ENCODE data around the gene SLC7A4.
"Not testable (repeated sequence)": the region's sequence is repeated elsewhere in the genome, so short reads cannot be mapped to it uniquely, and the experiment has no call there.

The SLC7A4 gene

GRCh38 chr22:21041937-21042336, 9.6 kb upstream of the SLC7A4 start:
- DNase-seq = no peak
- ATAC-seq = no peak

- not testable (repeated sequence) for ATAC-seq, DNase-seq
These were observed 6.8 kb upstream of the SLC7A4 start for GRCh38 chr22:21039158-21039557.

- DNase-seq (no peak), ATAC-seq (no peak)
These were observed 6.0 kb upstream of the SLC7A4 start for GRCh38 chr22:21038405-21038804.

GRCh38 chr22:21034989-21035388, 2.6 kb upstream of the SLC7A4 start:
- ATAC-seq (no peak), DNase-seq (no peak)

GRCh38 chr22:21033895-21034294, 1.5 kb upstream of the SLC7A4 start:
- no peak for ATAC-seq
- DNase-seq = no peak

- ATAC-seq = no peak
These were observed 717 bp upstream of the SLC7A4 start for GRCh38 chr22:21032868-21033688.

GRCh38 chr22:21031545-21032036, 770 bp downstream of the SLC7A4 start:
- ATAC-seq (no peak), DNase-seq (no peak)

More at GRCh38 chr22:21032868-21033688, 717 bp upstream of the SLC7A4 start:
- no peak for DNase-seq

- ATAC-seq (no peak), DNase-seq (no peak)
These were observed 1.5 kb downstream of the SLC7A4 start for GRCh38 chr22:21030621-21031544.

- no peak for ATAC-seq
- DNase-seq = no peak
These were observed 2.3 kb downstream of the SLC7A4 start for GRCh38 chr22:21030032-21030431.

- DNase-seq (no peak), ATAC-seq (no peak)
These were observed 2.8 kb downstream of the SLC7A4 start for GRCh38 chr22:21029486-21030025.

GRCh38 chr22:21028277-21029251, 3.8 kb downstream of the SLC7A4 start:
- ATAC-seq = no peak
- no peak for DNase-seq

GRCh38 chr22:21026783-21027692, 5.3 kb downstream of the SLC7A4 start:
- no peak for DNase-seq
- no peak for ATAC-seq

- no peak for ATAC-seq
- DNase-seq = no peak
These were observed 6.3 kb downstream of the SLC7A4 start for GRCh38 chr22:21025763-21026755.

GRCh38 chr22:21025266-21025665, 7.1 kb downstream of the SLC7A4 start:
- DNase-seq (no peak), ATAC-seq (no peak)

- ATAC-seq (no peak), DNase-seq (no peak)
These were observed 9.3 kb downstream of the SLC7A4 start for GRCh38 chr22:21022955-21023614.

GRCh38 chr22:21022507-21022906, 9.9 kb downstream of the SLC7A4 start:
- DNase-seq (no peak), ATAC-seq (no peak)

- DNase-seq = no peak
- ATAC-seq = peak; percentile 58
These were observed 11.4 kb downstream of the SLC7A4 start for GRCh38 chr22:21020802-21021429.

- no peak for ATAC-seq
- DNase-seq = no peak
These were observed 14.0 kb downstream of the SLC7A4 start for GRCh38 chr22:21018314-21018713.
